ENCODE measurements around the gene DUOXA2. TPM values are rescaled to one million over a fixed set of nuclear protein-coding genes. Genes with fewer than 3 reads are reported as not detected.

DUOXA2 gene
- total and polyA plus RNA-seq, 2 experiments from 2014 or later = not detected

DNA sequence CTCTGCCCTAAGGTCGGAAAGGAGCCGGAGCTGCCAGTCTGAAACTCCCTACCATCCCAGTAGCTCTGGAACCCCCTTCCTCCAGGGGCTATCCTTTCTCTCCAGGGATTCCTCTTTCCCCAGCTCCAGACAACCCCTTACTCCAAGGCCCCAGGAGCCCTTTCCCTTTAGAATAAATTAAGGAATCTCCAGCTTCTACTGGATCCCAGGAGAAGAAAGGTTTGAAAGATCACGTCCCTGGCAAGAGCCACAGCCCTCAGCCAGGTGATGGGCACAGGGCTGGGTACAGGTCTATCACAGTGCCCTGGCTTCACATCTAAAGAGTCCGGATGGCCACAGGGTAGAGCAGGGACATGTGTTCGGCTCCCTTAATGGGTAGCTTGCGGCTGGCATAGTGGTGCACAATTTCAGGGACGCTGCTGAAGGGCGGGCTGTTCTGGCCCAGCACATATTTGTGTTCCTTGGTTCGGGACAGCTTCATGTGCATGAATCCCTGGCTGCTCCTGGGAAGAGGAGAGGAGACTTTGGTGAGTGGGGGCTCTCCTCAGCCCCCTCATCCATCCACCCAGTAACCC is 53.6 kb downstream of the DUOXA2 start:
- peaks cover 37% of the 10 kb centered on the region for H3K4me1 Mint-ChIP-seq
- H3K9me3 Mint-ChIP-seq = no peaks in the 10 kb centered on the region; the same call in 2 of the 3 replicates

More for the DNA sequence above, 53.6 kb downstream of the DUOXA2 start:
- no peak for DNase-seq (ENCODE audit: low spot score)
- H3K36me3 Mint-ChIP-seq (ENCODE audit: low read depth) = peaks cover 9% of the 10 kb centered on the region
- Histone ChIP-seq H3K4me3 (peak overlapping the region; percentile 79), H4K20me1 (replicated peaks; ENCODE audit: insufficient read depth) (no peaks in the 10 kb centered on the region), H3F3A (replicated peaks; ENCODE audit: low read depth) (no peaks in the 10 kb centered on the region; the same call in 1 of the 2 replicates), H3K36me3 (ENCODE audit: insufficient read depth) (no peaks in the 10 kb centered on the region), H3K27me3 (ENCODE audit: insufficient read depth) (no peaks in the 10 kb centered on the region), H2AFZ (no peak overlapping the region), H3K79me2 (replicated peaks; ENCODE audit: insufficient read depth) (no peaks in the 10 kb centered on the region), H3K27ac (ENCODE audit: low read depth) (no peak overlapping the region), H3K9me2 (ENCODE audit: insufficient read depth) (no peaks in the 10 kb centered on the region), H3K4me1 (ENCODE audit: insufficient read depth) (peaks cover 31% of the 10 kb centered on the region), H3K4me2 (peak overlapping the region; percentile 85)
- H3K27me3 Mint-ChIP-seq (ENCODE audit: insufficient read depth, low read depth, poor library complexity) = peaks cover 12% of the 10 kb centered on the region
- no peak for ATAC-seq
- no peak overlapping the region for H3K27ac Mint-ChIP-seq
- TF ChIP-seq, protein P1, sequence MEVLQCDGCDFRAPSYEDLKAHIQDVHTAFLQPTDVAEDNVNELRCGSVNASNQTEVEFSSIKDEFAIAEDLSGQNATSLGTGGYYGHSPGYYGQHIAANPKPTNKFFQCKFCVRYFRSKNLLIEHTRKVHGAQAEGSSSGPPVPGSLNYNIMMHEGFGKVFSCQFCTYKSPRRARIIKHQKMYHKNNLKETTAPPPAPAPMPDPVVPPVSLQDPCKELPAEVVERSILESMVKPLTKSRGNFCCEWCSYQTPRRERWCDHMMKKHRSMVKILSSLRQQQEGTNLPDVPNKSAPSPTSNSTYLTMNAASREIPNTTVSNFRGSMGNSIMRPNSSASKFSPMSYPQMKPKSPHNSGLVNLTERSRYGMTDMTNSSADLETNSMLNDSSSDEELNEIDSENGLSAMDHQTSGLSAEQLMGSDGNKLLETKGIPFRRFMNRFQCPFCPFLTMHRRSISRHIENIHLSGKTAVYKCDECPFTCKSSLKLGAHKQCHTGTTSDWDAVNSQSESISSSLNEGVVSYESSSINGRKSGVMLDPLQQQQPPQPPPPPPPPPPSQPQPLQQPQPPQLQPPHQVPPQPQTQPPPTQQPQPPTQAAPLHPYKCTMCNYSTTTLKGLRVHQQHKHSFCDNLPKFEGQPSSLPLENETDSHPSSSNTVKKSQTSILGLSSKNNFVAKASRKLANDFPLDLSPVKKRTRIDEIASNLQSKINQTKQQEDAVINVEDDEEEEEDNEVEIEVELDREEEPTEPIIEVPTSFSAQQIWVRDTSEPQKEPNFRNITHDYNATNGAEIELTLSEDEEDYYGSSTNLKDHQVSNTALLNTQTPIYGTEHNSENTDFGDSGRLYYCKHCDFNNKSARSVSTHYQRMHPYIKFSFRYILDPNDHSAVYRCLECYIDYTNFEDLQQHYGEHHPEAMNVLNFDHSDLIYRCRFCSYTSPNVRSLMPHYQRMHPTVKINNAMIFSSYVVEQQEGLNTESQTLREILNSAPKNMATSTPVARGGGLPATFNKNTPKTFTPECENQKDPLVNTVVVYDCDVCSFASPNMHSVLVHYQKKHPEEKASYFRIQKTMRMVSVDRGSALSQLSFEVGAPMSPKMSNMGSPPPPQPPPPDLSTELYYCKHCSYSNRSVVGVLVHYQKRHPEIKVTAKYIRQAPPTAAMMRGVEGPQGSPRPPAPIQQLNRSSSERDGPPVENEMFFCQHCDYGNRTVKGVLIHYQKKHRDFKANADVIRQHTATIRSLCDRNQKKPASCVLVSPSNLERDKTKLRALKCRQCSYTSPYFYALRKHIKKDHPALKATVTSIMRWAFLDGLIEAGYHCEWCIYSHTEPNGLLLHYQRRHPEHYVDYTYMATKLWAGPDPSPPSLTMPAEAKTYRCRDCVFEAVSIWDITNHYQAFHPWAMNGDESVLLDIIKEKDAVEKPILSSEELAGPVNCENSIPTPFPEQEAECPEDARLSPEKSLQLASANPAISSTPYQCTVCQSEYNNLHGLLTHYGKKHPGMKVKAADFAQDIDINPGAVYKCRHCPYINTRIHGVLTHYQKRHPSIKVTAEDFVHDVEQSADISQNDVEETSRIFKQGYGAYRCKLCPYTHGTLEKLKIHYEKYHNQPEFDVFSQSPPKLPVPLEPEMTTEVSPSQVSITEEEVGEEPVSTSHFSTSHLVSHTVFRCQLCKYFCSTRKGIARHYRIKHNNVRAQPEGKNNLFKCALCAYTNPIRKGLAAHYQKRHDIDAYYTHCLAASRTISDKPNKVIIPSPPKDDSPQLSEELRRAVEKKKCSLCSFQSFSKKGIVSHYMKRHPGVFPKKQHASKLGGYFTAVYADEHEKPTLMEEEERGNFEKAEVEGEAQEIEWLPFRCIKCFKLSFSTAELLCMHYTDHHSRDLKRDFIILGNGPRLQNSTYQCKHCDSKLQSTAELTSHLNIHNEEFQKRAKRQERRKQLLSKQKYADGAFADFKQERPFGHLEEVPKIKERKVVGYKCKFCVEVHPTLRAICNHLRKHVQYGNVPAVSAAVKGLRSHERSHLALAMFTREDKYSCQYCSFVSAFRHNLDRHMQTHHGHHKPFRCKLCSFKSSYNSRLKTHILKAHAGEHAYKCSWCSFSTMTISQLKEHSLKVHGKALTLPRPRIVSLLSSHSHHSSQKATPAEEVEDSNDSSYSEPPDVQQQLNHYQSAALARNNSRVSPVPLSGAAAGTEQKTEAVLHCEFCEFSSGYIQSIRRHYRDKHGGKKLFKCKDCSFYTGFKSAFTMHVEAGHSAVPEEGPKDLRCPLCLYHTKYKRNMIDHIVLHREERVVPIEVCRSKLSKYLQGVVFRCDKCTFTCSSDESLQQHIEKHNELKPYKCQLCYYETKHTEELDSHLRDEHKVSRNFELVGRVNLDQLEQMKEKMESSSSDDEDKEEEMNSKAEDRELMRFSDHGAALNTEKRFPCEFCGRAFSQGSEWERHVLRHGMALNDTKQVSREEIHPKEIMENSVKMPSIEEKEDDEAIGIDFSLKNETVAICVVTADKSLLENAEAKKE (CRISPR knock-in tag; IDR thresholded peaks at IDR 0.05) = no peak
- TF ChIP-seq CREB1 (CRISPR knock-in tag; IDR thresholded peaks at IDR 0.05; ENCODE audit: low read depth) (no peak), EZH2 (IDR thresholded peaks at IDR 0.05; ENCODE audit: low read depth, unreplicated experiment) (no peak), POLR2AphosphoS5 (IDR thresholded peaks at IDR 0.05; ENCODE audit: low read depth) (no peak), ZNF114 (CRISPR knock-in tag; IDR thresholded peaks at IDR 0.05) (no peak), EZH2phosphoT487 (IDR thresholded peaks at IDR 0.05; ENCODE audit: unreplicated experiment) (no peak), ZNF331 (CRISPR knock-in tag; IDR thresholded peaks at IDR 0.05; ENCODE audit: low read depth) (no peak), NANOG (IDR thresholded peaks at IDR 0.05; ENCODE audit: borderline replicate concordance) (no peak), JUNB (IDR thresholded peaks at IDR 0.05; ENCODE audit: unreplicated experiment) (no peak), STAT1 (IDR thresholded peaks at IDR 0.05; ENCODE audit: unreplicated experiment) (no peak)
- TF ChIP-seq, protein P2, sequence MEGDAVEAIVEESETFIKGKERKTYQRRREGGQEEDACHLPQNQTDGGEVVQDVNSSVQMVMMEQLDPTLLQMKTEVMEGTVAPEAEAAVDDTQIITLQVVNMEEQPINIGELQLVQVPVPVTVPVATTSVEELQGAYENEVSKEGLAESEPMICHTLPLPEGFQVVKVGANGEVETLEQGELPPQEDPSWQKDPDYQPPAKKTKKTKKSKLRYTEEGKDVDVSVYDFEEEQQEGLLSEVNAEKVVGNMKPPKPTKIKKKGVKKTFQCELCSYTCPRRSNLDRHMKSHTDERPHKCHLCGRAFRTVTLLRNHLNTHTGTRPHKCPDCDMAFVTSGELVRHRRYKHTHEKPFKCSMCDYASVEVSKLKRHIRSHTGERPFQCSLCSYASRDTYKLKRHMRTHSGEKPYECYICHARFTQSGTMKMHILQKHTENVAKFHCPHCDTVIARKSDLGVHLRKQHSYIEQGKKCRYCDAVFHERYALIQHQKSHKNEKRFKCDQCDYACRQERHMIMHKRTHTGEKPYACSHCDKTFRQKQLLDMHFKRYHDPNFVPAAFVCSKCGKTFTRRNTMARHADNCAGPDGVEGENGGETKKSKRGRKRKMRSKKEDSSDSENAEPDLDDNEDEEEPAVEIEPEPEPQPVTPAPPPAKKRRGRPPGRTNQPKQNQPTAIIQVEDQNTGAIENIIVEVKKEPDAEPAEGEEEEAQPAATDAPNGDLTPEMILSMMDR (conservative IDR thresholded peaks at IDR 0.05; ENCODE audit: low read depth in 2 of 2) = no peak
- TF ChIP-seq, protein P3, sequence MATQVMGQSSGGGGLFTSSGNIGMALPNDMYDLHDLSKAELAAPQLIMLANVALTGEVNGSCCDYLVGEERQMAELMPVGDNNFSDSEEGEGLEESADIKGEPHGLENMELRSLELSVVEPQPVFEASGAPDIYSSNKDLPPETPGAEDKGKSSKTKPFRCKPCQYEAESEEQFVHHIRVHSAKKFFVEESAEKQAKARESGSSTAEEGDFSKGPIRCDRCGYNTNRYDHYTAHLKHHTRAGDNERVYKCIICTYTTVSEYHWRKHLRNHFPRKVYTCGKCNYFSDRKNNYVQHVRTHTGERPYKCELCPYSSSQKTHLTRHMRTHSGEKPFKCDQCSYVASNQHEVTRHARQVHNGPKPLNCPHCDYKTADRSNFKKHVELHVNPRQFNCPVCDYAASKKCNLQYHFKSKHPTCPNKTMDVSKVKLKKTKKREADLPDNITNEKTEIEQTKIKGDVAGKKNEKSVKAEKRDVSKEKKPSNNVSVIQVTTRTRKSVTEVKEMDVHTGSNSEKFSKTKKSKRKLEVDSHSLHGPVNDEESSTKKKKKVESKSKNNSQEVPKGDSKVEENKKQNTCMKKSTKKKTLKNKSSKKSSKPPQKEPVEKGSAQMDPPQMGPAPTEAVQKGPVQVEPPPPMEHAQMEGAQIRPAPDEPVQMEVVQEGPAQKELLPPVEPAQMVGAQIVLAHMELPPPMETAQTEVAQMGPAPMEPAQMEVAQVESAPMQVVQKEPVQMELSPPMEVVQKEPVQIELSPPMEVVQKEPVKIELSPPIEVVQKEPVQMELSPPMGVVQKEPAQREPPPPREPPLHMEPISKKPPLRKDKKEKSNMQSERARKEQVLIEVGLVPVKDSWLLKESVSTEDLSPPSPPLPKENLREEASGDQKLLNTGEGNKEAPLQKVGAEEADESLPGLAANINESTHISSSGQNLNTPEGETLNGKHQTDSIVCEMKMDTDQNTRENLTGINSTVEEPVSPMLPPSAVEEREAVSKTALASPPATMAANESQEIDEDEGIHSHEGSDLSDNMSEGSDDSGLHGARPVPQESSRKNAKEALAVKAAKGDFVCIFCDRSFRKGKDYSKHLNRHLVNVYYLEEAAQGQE (IDR thresholded peaks at IDR 0.05; ENCODE audit: unreplicated experiment) = no peak
- TF ChIP-seq, protein P4, sequence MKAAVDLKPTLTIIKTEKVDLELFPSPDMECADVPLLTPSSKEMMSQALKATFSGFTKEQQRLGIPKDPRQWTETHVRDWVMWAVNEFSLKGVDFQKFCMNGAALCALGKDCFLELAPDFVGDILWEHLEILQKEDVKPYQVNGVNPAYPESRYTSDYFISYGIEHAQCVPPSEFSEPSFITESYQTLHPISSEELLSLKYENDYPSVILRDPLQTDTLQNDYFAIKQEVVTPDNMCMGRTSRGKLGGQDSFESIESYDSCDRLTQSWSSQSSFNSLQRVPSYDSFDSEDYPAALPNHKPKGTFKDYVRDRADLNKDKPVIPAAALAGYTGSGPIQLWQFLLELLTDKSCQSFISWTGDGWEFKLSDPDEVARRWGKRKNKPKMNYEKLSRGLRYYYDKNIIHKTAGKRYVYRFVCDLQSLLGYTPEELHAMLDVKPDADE (IDR thresholded peaks at IDR 0.05) = no peak
- H3K4me3 Mint-ChIP-seq = peak overlapping the region; percentile 58
